ENCODE results near the gene CTDSP2.

GRCh38 chr12:57811028-57811755 is 35.3 kb downstream of the CTDSP2 start:
- TF ChIP-seq POLR2A (IDR thresholded peaks at IDR 0.05; ENCODE audit: low read depth, low read length) (no peak), TAF1 (IDR thresholded peaks at IDR 0.05; ENCODE audit: borderline replicate concordance, low read depth, low read length) (no peak), POLR2AphosphoS5 (IDR thresholded peaks at IDR 0.05; ENCODE audit: low read depth, low read length) (no peak)
